GM18499 (cell line): ENCODE results near the gene TMEM212.
"Not testable (repeated sequence)": the region's sequence is repeated elsewhere in the genome, so short reads cannot be mapped to it uniquely, and the experiment has no call there.

Source experiments
- ATAC-seq: cut with Tn5 transposase; IDR thresholded peaks from one replicate; pipeline ENCODE4 v1.9.1; 2021; ENCODE audit warnings: moderate number of reproducible peaks; ENCODE audit not compliant: insufficient read depth, unreplicated experiment

The TMEM212 gene

DNA sequence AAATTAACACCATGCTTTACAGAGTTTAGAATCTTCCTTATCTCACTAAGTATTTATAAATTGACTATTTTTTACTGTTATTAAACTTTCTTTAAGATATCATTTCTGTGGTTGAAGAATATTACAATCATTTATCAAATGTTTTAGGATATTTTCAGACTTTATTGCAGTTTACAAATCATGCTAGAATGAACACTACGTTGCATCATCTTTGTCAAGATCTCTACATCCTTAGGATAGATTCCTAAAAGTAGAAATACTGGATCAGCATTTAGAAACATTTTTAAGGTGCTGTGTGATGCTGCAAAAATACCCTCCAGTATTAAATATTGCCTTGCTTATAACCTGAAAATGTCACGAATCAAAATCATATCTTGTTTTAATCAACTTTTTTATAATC lies 30.3 kb upstream of the TMEM212 start:
- no peak for ATAC-seq

DNA sequence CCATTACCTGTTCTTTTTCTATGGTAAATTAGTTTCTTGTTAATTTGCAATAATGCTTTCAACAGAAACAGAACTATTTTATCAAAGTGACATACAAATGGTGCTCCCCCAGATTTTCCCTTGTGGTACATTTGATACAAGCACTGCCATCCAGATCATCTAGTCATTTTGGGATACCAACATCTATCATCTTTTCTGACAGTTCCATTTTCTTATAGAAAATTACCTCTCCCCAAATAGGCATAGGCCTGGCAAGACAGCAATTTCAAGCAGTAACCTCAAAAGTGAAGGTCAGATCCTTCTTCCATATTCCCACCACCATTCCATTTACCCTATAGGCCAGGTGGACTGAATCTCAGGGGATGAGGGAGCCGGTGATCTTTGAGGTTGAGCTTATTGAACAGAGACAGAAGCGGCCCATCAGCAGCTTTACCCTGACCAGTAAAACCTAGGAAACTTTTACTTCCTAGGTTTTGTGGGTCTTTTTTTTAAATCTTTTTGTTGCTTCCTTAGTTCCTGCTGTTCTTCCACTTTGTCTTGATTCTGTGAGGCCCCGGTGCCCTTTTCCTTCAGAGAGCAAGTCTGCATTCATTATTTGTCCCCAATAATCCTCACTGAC lies 29.8 kb upstream of the TMEM212 start:
- ATAC-seq, result no peak

DNA sequence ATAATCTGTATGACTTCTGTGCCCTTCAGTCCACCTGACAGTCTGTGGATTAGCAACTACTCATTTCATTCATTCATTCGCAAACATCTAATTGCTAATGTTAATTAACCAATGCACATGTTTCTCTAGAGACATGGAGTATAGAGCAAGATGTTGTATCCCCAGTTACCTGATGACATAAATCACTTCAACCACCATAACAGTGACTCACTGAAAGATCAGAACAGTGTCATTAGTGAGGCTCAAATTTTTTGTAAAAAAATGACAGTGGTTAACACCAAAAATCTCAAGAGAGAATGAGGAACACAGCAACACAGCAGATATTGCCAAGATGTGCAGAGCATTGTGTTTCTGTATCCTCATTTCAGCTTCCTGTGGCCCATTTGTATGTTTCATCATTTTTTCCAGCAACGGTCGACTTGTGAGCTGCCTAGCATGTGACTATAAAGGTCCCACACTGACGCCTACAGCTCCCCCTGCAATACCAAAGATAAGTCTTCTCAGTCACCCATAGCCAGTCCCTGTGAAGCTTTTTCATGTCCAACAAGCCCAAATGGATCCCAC lies 29.2 kb upstream of the TMEM212 start:
- ATAC-seq, result peak; percentile 43

DNA sequence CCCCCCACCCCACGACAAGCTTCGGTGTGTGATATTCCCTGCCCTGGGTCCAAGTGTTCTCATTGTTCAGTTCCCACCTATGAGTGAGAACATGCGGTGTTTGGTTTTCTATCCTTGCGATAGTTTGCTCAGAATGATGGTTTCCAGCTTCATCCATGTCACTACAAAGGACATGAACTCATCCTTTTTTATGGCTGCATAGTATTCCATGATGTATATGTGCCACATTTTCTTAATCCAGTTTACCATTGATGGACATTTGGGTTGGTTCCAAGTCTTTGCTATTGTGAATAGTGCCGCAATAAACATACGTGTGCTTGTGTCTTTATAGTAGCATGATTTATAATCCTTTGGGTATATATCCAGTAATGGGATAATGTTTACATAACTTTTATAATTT lies 28.5 kb upstream of the TMEM212 start:
- ATAC-seq, result not testable (repeated sequence)

DNA sequence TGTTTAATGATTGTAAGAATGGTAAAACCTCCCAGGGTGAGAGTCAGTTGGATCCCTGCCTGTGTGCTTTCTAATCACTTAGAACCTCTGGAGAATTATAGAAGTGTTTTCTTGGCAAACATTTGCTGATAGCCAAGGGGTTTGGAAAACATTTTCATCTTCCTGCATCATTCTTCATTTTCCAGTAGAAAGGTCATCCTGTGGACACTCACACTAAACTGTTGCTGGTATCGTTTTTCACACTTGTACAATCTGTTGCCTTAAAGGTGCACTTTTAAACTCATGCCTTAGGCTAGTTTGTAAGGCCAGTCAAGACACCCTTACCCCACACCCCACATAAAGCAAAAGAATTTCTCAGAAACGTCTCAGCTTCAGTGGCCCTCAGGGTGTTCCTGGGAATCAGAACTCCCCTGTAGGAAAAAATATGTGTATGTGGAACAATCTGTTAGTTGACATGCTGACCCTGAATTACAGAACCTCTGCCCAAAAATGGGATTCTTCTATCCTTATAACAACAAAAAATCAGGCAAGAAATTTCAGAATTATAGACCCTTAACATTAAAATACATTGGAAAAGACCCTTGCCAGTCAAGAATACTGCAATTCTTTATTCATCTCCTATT lies 27.1 kb upstream of the TMEM212 start:
- ATAC-seq, result no peak

DNA sequence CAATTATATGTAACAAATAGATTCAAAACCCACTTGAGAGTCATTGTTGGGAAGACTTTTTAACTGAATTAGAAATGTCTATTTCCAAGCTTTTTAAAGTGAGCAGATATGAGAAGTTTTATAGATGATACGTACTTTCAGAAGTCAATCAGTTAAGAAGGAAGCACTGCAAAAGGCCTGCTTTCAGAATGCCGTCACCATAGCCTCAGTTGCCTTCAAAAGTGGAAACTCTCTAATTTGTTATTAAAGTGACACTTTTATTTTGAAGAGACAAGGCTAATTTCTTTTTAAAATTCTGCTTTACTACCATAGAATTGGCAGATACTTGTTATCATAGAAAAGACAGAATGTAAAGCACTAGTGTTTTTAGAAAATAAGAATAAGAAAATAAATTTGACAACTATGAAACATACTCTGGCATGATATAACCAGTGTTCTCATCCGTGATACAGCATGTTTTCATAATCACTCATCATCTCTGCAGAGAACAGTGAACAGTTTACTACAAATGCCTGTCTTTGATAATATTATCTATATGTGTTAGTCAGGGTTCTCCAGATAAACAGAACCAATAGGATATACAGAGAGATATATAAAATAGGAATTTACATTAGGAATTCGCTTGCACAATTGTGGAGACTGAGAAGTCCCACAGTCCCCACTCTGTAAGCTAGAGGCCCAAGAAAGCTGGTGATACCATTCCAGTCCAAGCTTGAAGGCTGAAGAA lies 25.9 kb upstream of the TMEM212 start:
- no peak for ATAC-seq

DNA sequence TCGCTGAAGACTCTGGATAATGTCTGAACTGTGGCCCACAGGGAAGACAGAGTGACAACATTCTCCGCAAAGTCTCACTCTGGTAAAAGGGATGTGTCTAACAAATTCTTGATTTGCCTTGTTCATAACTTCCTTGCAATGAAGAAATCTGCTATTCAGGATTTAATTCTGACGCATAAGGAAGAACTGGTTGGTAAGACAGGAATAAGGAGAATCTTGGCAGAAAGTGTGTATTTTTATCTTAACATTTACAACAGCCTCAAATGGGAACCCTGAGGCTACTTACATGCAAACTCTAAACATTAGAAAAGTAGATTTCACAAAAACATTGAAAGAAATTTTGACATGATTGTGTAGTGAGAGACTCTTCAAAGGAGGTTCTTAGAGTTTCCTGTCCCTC lies 22.1 kb upstream of the TMEM212 start:
- no peak for ATAC-seq

DNA sequence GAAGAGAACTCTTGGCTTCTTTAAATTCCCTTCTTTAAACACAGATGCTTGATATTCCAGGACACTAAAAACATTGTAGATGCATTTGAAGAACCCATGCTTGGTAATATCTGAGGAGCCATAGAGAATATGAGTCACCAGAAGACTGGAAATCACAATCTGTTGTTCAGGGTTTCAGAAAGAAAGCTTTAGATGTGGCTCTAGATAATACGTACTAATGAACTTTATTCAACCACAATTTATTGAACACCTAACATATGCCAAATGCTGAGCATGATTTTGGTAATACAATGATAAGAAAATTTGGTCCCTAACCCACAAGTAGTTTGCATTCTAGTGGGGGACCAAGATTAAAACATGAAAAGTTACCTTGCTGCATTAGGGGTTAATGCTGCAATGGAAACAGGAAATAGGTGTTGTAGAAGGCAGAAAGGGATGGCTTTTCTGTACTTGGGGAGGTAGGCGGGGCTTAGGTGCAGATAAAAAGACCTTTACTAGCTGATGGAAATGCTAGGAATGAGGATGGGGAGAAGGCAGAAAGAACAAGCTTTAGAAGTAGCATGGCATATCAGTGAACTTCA lies 21.3 kb upstream of the TMEM212 start:
- no peak for ATAC-seq

DNA sequence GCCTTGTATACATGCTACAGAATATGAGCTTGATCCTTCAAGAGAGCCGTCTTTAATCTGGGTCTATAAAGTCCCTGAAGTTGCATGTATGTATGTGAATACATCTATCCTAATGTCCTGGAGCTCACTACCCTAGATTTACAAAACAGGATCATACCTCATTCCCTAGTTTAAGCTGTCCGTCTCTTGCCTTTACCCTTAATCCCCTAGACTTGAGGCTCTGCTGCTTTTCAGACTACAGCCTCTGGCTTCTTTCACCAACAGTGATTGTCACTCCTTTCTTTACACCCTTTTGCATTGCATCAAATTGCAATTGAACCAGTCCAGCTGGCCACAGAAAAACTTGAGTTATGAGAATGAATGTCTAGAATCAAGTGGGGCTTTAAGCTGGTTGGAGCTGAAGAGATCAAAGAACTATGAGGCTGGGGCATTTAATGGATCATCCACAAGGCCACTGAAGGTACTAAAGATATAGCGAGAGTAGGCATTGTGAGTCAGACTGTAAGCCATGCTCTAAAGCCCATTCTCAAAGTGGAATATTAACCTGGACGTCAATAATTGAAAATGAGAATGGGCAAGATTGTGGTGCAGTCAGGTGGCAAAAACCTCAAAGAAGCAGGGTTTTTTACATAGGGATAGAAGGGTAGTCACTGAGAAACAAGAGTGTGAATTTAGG lies 20.6 kb upstream of the TMEM212 start:
- ATAC-seq, result no peak

DNA sequence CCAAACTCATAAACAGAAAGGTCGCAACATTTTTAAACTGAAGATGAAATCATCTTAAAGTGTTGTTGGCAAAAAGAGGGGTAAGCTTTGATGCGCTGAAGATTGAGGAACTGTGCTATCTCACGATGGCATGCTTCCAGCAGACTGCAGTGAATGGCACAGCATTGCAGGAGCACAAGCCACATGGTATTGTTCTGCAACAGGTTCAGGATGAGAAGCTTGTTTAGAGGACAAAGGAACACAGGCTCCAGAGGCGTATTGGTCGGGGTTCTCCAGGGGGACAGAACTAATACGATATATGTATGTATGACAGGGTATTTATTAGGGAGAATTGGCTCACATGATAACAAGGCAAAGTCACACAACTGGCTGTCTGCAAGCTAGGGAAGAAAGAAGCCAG lies 19.0 kb upstream of the TMEM212 start:
- ATAC-seq, result no peak

DNA sequence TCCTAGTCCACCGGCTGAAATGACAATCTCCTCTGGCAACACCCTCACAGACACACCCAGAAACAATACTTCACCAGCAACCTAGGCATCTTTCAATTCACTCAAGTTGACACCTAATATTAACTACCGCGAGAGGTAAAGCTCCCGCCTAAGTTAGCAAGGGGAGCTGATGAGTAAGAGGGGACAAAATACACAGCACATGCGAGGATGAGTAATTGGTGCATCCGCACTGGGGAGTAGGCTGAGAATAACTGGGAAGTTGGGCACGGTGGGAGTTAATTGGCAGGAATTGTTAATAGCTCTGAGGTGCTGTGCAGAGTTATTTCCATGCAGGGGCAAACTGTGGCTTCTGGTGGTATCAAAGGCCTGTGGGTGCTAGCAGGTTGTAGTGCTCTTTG lies 18.3 kb upstream of the TMEM212 start:
- ATAC-seq, result no peak

DNA sequence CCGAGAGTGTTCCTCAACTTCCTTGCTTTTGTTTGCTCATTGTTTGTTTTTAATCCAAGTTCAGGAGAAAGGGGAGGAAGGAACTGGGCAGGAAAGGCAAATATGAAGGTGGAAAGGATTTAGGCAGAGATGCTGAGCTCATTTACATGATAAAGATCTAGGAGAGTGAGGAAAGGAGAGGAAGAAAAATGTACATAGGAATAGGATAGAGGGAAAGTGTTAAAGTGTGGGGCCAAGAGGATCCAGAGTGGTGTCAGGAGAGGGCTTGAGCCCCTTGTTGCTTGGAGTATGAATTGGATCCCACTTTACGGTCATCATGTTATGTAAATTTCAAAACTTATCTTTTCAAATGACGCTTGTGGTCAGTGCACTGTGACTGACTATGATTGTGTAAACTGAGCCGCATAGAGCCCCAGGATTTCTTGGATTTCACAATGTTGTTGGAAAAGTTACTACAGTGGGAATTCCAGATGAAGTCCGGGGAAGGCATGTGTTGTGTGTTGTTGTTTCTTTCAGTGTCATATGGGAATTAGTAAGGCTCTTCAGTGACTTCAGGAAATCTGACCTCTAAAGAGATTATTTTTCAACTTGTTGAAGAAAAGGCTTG lies 17.8 kb upstream of the TMEM212 start:
- ATAC-seq, result no peak

DNA sequence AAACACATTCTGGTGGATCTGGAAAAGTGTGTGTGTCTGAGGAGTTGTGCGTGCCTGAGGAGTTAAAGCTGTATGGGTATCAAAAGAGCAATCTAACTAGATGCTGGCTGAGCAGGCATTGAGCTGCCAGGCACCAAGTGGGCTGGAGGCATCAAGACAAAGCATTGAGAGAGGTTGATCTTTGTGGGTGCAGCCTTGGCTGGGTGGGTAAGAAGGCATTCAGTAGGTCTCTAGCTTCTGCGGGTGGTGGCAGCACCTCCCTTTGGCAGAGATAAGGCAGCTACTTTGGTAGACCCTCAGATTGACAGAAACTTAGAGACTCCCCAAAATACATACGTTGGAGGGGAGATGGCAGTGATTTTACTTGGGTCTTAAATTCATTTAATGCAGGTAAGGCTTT lies 15.8 kb upstream of the TMEM212 start:
- ATAC-seq, result no peak

DNA sequence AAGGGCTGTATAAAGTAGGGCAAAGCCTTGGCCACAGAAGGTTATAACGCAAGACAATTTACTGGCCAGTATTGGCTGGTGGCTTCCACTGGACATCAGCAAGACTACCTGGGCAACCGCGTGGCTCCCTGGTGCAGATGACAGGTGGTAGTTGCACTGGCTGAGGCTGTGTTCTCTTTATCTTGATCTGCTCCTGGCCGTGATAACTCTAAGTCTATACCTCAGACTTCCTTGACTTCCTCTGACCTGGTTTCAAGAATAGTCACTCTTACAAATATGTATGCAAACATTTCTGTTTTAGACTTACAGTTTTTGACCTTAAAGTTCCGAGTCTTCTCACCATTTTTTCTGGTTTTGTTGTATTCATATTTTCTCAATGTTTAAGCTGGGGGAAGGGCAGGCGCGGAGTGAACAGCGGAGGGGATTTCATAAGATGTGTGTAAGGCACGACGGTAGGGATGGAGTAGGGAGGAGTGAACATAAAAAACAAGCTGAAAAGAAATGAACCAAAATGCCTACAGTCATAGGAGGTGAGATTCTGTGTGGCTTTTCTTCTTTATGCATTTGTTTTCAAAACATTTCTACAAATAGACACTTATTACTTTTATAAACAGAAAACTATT lies 15.2 kb upstream of the TMEM212 start:
- no peak for ATAC-seq

DNA sequence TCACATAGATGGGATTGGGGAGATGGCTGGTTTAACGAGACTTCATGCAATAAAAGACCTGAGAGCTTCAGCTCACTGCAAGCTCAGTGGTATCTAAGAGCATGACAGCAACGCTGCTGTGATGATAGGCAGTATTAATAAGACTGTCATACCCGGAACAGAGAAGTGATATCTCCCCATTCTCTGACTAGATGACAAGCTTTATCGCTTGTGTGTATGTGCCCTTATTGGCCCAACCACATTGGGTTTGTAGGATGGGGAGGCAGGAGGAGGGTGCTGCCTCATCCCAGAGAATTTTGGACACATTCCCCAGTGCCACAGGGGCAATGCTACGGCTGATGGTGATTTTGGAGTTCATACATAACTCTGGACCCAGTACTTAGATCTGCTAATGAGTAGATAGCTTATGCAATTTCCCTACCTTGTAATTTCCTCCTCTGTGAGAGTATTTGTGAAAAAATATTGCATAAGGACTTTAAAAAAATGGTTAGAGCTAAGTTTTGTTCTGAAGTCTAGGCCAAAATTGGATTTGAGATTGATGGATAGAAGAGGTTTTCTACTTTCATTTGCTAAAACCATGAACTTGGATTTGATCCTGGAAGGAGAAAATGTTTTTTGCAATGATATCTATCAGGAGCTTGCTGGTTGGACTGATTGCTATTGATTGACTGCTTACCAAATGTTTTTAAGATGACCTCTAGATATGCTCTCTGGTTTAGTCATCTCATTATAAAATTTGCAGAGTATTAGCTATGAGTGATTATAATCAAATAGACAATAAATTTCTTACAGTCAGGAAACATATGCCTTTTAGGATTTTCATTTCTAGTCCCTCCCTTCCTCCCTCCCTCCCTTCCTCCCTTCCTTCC lies 14.0 kb upstream of the TMEM212 start:
- no peak for ATAC-seq

DNA sequence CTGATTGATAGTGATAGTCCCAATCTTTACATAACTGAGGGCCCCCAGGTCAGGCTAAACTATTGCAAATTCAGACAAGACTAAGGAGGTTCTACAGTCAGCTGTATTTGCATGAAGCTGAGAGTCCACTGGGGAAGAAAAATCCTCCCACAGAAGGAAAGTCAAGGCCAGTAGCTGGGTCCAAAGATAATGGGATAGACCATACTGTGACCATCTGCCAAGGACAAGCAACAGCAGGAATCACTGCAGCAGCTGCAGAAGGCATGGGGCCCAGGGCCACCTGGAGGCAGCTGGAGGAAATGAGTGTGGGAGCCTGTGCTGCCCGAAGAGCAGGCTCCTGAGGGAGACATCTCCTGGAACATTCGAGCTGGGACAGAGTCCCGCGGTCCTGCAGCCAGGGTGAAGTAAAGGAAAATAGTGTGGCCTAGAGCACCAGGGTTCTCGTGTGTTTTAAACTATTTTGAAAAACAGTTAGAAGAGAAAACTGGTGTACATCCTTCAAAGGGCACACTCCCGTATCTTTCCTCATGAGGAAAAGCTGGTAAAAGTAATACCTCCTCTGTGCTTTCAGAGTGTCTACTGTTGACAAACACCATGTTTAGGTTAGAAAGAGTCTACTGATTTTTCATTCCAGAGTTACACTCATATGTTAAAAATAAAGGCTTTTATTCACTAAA lies 13.2 kb upstream of the TMEM212 start:
- ATAC-seq, result no peak

DNA sequence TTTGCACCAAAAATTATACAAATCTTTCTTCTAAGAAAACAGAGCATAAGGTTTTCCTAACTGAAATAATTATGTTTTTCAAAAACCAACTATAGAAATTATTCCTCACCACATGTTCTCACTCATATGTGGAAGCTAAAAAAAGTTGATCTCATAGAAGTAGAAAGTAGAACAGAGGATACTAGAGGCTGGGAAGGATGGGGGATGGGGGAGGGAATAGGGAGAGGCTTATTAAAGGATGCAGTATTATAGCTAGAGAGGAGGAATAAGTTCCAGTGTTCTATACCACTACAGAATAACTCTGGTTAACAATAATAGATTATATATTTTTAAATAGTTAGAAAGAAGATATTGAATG lies 12.7 kb upstream of the TMEM212 start:
- no peak for ATAC-seq

DNA sequence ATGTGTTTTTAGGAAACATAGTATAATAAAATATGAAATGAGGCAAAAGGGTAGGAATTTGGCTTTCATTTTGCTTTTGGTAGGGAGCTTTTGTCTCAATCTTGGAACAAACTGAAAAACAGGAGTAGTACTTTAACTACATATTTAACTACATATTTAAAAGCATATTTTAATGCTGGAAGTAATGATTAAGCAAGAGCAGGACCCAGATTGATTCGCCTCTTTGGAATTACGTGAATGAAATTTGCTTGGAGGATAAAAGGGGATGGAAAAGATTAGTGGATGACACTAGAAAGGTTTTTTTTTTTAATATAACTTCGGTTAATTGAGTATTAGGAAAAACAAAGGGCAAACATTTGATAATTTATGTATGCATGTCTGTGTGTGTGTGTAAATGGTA lies 11.2 kb upstream of the TMEM212 start:
- no peak for ATAC-seq
